Measurements from ENCODE around the gene KCND3. TPM values are rescaled to one million over a fixed set of nuclear protein-coding genes. Genes with fewer than 3 reads are reported as not detected.

KCND3 gene
- total RNA-seq, 4 donors from 2014 or later = 2.4 to 6.0 (median 3.9) TPM

- intact Hi-C loops (cut with DNase I) = no loop called here
Observed at GRCh38 chr1:111886741-111887140, 102.7 kb downstream of the KCND3 start.

GRCh38 chr1:111884772-111885443 is 104.6 kb downstream of the KCND3 start:
- no peak overlapping the region for H3K4me3 ChIP-seq
- no peak for TF ChIP-seq CTCF (IDR thresholded peaks at IDR 0.05)
- WGBS, 2 donors = 79 to 83% methylated on average over 5 to 8 of the region's 8 CpGs

More at GRCh38 chr1:111886741-111887140, 102.7 kb downstream of the KCND3 start:
- no peaks in the 10 kb centered on the region for H3K36me3 ChIP-seq
- no peak overlapping the region for H3K27ac ChIP-seq
- H3K4me3 ChIP-seq = no peak overlapping the region
- H3K27me3 ChIP-seq = peaks cover 0 to 14% (median 0%) of the 10 kb centered on the region in 4 donors
- no peaks in the 10 kb centered on the region for H3K9me3 ChIP-seq
- TF ChIP-seq CTCF (IDR thresholded peaks at IDR 0.05) (no peak), POLR2A (IDR thresholded peaks at IDR 0.05) (no peak)
- DNase-seq = no peak
- 76 to 93% methylated on average over 2 of the region's 2 CpGs for WGBS, 2 donors
- H3K4me1 ChIP-seq = peaks cover 0 to 10% (median under 1%) of the 10 kb centered on the region in 3 donors

GRCh38 chr1:111882986-111883560 is 106.4 kb downstream of the KCND3 start:
- DNase-seq = no peak
- TF ChIP-seq CTCF (IDR thresholded peaks at IDR 0.05) (no peak), POLR2A (IDR thresholded peaks at IDR 0.05) (no peak)
- intact Hi-C loops (cut with DNase I) = no loop called here
- peaks cover 0 to 23% (median 12%) of the 10 kb centered on the region in 3 donors for H3K4me1 ChIP-seq
- no peak overlapping the region for H3K27ac ChIP-seq
- no peaks in the 10 kb centered on the region for H3K36me3 ChIP-seq
- peaks cover 0 to 15% (median 0%) of the 10 kb centered on the region in 4 donors for H3K27me3 ChIP-seq
- no peak overlapping the region for H3K4me3 ChIP-seq
- H3K9me3 ChIP-seq = no peaks in the 10 kb centered on the region
- 55 to 69% methylated on average over 10 of the region's 10 CpGs for WGBS, 2 donors

More at GRCh38 chr1:111884772-111885443, 104.6 kb downstream of the KCND3 start:
- Histone ChIP-seq H3K4me1 (peaks cover 0 to 23% (median 12%) of the 10 kb centered on the region in 3 donors), H3K9me3 (no peaks in the 10 kb centered on the region), H3K27ac (no peak overlapping the region), H3K27me3 (peaks cover 0 to 19% (median 0%) of the 10 kb centered on the region in 4 donors), H3K36me3 (no peaks in the 10 kb centered on the region)
- no peak for DNase-seq
- intact Hi-C loops (cut with DNase I) = no loop called here

GRCh38 chr1:111882559-111882958 is 106.9 kb downstream of the KCND3 start:
- Histone ChIP-seq H3K27ac (no peak overlapping the region), H3K36me3 (no peaks in the 10 kb centered on the region), H3K4me3 (no peak overlapping the region), H3K27me3 (peaks cover 0 to 10% (median 0%) of the 10 kb centered on the region in 4 donors), H3K4me1 (peaks cover 0 to 23% (median 12%) of the 10 kb centered on the region in 3 donors), H3K9me3 (no peaks in the 10 kb centered on the region)
- intact Hi-C loops (cut with DNase I) = no loop called here
- no peak for DNase-seq
- TF ChIP-seq POLR2A (IDR thresholded peaks at IDR 0.05) (no peak), CTCF (IDR thresholded peaks at IDR 0.05) (no peak)
- WGBS, 2 donors = 72 to 75% methylated on average over 4 to 5 of the region's 6 CpGs
